Fibroblast of lung (primary cell): ENCODE measurements around the gene SS18. TPM values are rescaled to one million over a fixed set of nuclear protein-coding genes. Genes with fewer than 3 reads are reported as not detected.

ENCODE experiments used
- DNase-seq, 2 donors: peaks; one replicate each; pipeline versions ENCODE4 v3.0.0 to v3.0.0-alpha.2; 2010; ENCODE audit warnings: low read depth in 2 of 2
- H2AFZ ChIP-seq: 2 replicates; pipeline ENCODE4 v1.5.1; 2012; ENCODE audit warnings: low read length, control low read depth, inconsistent platforms
- H3K27ac ChIP-seq: 2 replicates; pipeline ENCODE4 v1.5.1; 2011; ENCODE audit warnings: low read length, control low read depth; ENCODE audit not compliant: insufficient read depth
- H3K27me3 ChIP-seq: 2 replicates; pipeline ENCODE4 v1.5.1; 2011; ENCODE audit warnings: mild to moderate bottlenecking, low read length; ENCODE audit not compliant: control insufficient read depth, insufficient read depth
- H3K36me3 ChIP-seq: 2 replicates; pipeline ENCODE4 v1.5.1; 2011; ENCODE audit warnings: low read length; ENCODE audit not compliant: control insufficient read depth, insufficient read depth
- H3K4me1 ChIP-seq: 2 replicates; pipeline ENCODE4 v1.5.1; 2011; ENCODE audit warnings: low read length; ENCODE audit not compliant: control insufficient read depth, insufficient read depth; ENCODE audit errors: extremely low read depth
- H3K4me2 ChIP-seq: 2 replicates; pipeline ENCODE4 v1.5.1; 2011; ENCODE audit warnings: low read length, control low read depth; ENCODE audit not compliant: insufficient read depth; ENCODE audit errors: extremely low read depth
- H3K4me3 ChIP-seq, 4 experiments: fragments of 200-600 bp in 1 of 4; sonication (generic) in 1 of 4; replicated peaks in 1 of 4; 2 replicates each; pipeline ENCODE4 v1.5.1; 2011 to 2016; ENCODE audit warnings: low read length in 4 of 4, low read depth in 3 of 4, mild to moderate bottlenecking in 3 of 4, control low read depth in 2 of 4, inconsistent platforms in 1 of 4, mixed read lengths in 1 of 4; ENCODE audit not compliant: insufficient read depth in 1 of 4; ENCODE audit errors: control extremely low read depth in 1 of 4
- H3K79me2 ChIP-seq: 2 replicates; pipeline ENCODE4 v1.5.1; 2012; ENCODE audit warnings: mild to moderate bottlenecking, low read length, inconsistent platforms; ENCODE audit not compliant: control insufficient read depth, insufficient read depth
- H3K9ac ChIP-seq: 2 replicates; pipeline ENCODE4 v1.5.1; 2011; ENCODE audit warnings: mild to moderate bottlenecking, low read length, control low read depth; ENCODE audit not compliant: insufficient read depth
- H3K9me3 ChIP-seq: 2 replicates; pipeline ENCODE4 v1.5.1; 2012; ENCODE audit warnings: low read depth, low read length; ENCODE audit not compliant: control insufficient read depth, insufficient read depth
- H4K20me1 ChIP-seq: 2 replicates; pipeline ENCODE4 v1.5.1; 2011; ENCODE audit warnings: low read length; ENCODE audit not compliant: control insufficient read depth, insufficient read depth; ENCODE audit errors: extremely low read depth
- EZH2 ChIP-seq: IDR thresholded peaks from 2 replicates; pipeline ENCODE4 v1.5.1; 2012; ENCODE audit warnings: low read length, control low read depth, mild to moderate bottlenecking; ENCODE audit errors: missing control alignments
- polyA plus RNA-seq, 2 donors: library from polyadenylated mRNA; depleted of rRNA in 1 of 2; stranded (reverse) in 1 of 2; unstranded in 1 of 2; fragments of >200 nt; gene quantifications; 2 replicates each; pipeline ENCODE4 v1.2.1, GENCODE V29; 2011 to 2012; ENCODE audit warnings: missing spikeins in 1 of 2
- total RNA-seq: library from RNA; depleted of rRNA; stranded (reverse); fragments of >200 nt; gene quantifications from 2 replicates; pipeline ENCODE4 v1.2.1, GENCODE V29; 2014
- TF ChIP-seq, protein P1 (sequence below), 2 donors: IDR thresholded peaks in 1 of 2; conservative IDR thresholded peaks in 1 of 2; 1 replicate in 1 of 2; 2 replicates in 1 of 2; pipeline ENCODE4 v1.5.1; 2011 to 2012; ENCODE audit warnings: low read length in 2 of 2, control low read depth in 1 of 2, inconsistent platforms in 1 of 2, low read depth in 1 of 2, mild to moderate bottlenecking in 1 of 2

Gene SS18
- total and polyA plus RNA-seq, 2 donors (not counting 1 experiment from before 2014, with no cell fraction given), result 90.8 to 124 TPM

DNA sequence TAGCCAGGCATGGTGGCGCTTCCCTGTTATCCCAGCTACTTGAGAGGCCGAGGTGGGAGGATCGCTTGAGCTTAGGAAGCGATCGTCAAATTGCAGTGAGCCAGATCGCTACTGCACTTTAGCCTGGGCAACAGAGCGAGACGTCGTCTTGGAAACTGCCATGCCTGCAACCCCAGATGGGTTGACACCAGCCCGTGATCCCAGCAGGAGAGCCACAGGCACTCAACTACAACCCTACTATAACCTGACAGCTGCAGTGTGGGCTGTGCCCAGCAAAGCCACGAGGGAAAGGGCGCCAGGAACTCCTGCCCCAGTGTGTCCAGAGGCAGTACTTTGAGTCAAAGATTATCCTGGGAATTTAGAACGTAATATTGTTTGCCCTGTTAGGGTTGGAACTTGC is 85.6 kb downstream of the SS18 start:
- Histone ChIP-seq H3K79me2 (no peaks in the 10 kb centered on the region), H3K36me3 (no peaks in the 10 kb centered on the region), H2AFZ (no peak overlapping the region), H3K9me3 (no peaks in the 10 kb centered on the region), H3K9ac (no peak overlapping the region), H3K4me1 (no peaks in the 10 kb centered on the region), H3K4me2 (no peak overlapping the region), H3K27ac (no peak overlapping the region), H3K27me3 (no peaks in the 10 kb centered on the region), H3K4me3 (no peak overlapping the region), H4K20me1 (no peaks in the 10 kb centered on the region)
- TF ChIP-seq EZH2, result no peak
- TF ChIP-seq, protein P1, sequence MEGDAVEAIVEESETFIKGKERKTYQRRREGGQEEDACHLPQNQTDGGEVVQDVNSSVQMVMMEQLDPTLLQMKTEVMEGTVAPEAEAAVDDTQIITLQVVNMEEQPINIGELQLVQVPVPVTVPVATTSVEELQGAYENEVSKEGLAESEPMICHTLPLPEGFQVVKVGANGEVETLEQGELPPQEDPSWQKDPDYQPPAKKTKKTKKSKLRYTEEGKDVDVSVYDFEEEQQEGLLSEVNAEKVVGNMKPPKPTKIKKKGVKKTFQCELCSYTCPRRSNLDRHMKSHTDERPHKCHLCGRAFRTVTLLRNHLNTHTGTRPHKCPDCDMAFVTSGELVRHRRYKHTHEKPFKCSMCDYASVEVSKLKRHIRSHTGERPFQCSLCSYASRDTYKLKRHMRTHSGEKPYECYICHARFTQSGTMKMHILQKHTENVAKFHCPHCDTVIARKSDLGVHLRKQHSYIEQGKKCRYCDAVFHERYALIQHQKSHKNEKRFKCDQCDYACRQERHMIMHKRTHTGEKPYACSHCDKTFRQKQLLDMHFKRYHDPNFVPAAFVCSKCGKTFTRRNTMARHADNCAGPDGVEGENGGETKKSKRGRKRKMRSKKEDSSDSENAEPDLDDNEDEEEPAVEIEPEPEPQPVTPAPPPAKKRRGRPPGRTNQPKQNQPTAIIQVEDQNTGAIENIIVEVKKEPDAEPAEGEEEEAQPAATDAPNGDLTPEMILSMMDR (conservative IDR thresholded peaks at IDR 0.05 in 1 of 2, IDR thresholded peaks at IDR 0.05 in 1 of 2; ENCODE audit: low read depth in 1 of 2, low read length in 2 of 2), result no peak
- DNase-seq, result no peak

DNA sequence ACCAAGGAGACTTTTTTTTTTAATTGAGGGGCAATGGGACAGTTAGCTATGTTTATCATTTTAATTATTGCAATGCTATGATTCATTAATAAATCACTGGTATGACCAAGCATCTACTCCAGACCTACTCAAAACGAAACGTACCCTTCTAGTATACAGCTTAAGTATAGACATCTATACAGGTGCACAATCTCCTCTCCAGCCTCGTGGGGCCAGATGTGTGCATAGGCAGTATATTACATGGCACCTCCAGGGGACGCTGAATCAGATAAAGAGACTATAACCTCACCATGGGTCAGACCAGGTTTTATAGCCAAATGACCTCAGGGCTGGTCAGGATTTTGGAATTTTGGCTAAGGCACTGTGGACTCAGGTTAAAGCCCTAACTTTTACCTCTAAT is 86.6 kb downstream of the SS18 start:
- H3K27me3 ChIP-seq, result no peaks in the 10 kb centered on the region
- no peaks in the 10 kb centered on the region for H3K79me2 ChIP-seq
- H3K4me2 ChIP-seq, result no peak overlapping the region
- no peak overlapping the region for H3K9ac ChIP-seq
- no peak overlapping the region for H3K27ac ChIP-seq
- no peaks in the 10 kb centered on the region for H3K36me3 ChIP-seq
- no peak for DNase-seq
- H3K4me3 ChIP-seq, result no peak overlapping the region
- TF ChIP-seq, protein P1 (conservative IDR thresholded peaks at IDR 0.05 in 1 of 2, IDR thresholded peaks at IDR 0.05 in 1 of 2; ENCODE audit: low read depth in 1 of 2, low read length in 2 of 2), result no peak
- H4K20me1 ChIP-seq, result no peaks in the 10 kb centered on the region
- H2AFZ ChIP-seq, result no peak overlapping the region
- no peaks in the 10 kb centered on the region for H3K9me3 ChIP-seq
- H3K4me1 ChIP-seq, result no peaks in the 10 kb centered on the region

DNA sequence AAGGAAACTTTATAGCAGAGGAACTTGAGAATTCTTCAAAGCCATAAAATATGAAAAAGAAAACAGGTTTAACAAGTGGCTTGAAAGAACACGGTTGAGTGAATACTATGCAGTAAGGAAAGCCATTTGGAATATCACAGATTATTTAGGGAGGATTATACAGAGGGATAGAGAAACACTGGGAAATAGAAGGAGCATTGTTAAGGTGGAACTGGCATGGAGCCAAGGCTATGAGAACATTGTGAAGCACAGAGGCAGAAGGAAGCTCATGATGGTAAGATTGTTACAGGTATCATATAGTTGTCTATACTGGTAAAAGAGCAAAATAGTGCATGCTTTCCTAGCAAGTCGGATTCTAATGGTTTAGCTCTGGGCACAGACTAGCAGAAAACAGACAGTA is 87.1 kb downstream of the SS18 start:
- Histone ChIP-seq H3K9me3 (no peaks in the 10 kb centered on the region), H3K27me3 (no peaks in the 10 kb centered on the region), H3K4me3 (no peak overlapping the region), H3K79me2 (no peaks in the 10 kb centered on the region), H3K36me3 (no peaks in the 10 kb centered on the region), H3K4me2 (no peak overlapping the region), H3K4me1 (no peaks in the 10 kb centered on the region), H3K27ac (no peak overlapping the region), H4K20me1 (no peaks in the 10 kb centered on the region), H3K9ac (no peak overlapping the region), H2AFZ (no peak overlapping the region)
- TF ChIP-seq, protein P1 (conservative IDR thresholded peaks at IDR 0.05 in 1 of 2, IDR thresholded peaks at IDR 0.05 in 1 of 2; ENCODE audit: low read depth in 1 of 2, low read length in 2 of 2), result no peak
- no peak for TF ChIP-seq EZH2
- no peak for DNase-seq
